Liver (tissue), 9 donors: ENCODE measurements around the gene DEGS2. TPM values are rescaled to one million over a fixed set of nuclear protein-coding genes. Genes with fewer than 3 reads are reported as not detected.

Experiments used
- DNase-seq: peaks from one replicate; pipeline ENCODE4 v3.0.0-alpha.2; 2017; ENCODE audit warnings: low spot score
- H3K27ac ChIP-seq, 2 donors: one replicate each; pipeline ENCODE4 v1.7.0; 2013; ENCODE audit warnings: inconsistent platforms in 2 of 2, low read length in 2 of 2, control low read depth in 1 of 2, low read depth in 1 of 2, mild to moderate bottlenecking in 1 of 2
- H3K27me3 ChIP-seq, 4 donors: one replicate each; pipeline versions ENCODE4 v1.6.1 to v1.7.0; 2013; ENCODE audit warnings: low read length in 3 of 4, inconsistent platforms in 1 of 4, mild to moderate bottlenecking in 1 of 4, moderate library complexity in 1 of 4; ENCODE audit not compliant: control insufficient read depth in 4 of 4, insufficient read depth in 4 of 4
- H3K36me3 ChIP-seq, 4 donors: one replicate each; pipeline versions ENCODE4 v1.6.1 to v1.7.0; 2013; ENCODE audit warnings: low read length in 3 of 4, mild to moderate bottlenecking in 3 of 4, low read depth in 1 of 4, moderate library complexity in 1 of 4; ENCODE audit not compliant: control insufficient read depth in 4 of 4, insufficient read depth in 3 of 4
- H3K4me1 ChIP-seq, 4 donors: one replicate each; pipeline versions ENCODE4 v1.6.1 to v1.7.0; 2013; ENCODE audit warnings: low read length in 3 of 4, mild to moderate bottlenecking in 3 of 4, moderate library complexity in 1 of 4; ENCODE audit not compliant: control insufficient read depth in 4 of 4, insufficient read depth in 4 of 4
- H3K4me3 ChIP-seq, 3 donors: one replicate each; pipeline versions ENCODE4 v1.6.1 to v1.7.0; 2013; ENCODE audit warnings: low read length in 3 of 3, control low read depth in 1 of 3, low read depth in 1 of 3, mild to moderate bottlenecking in 1 of 3
- H3K9ac ChIP-seq, 2 donors: one replicate each; pipeline ENCODE4 v1.7.0; 2013; ENCODE audit warnings: low read length in 2 of 2, mild to moderate bottlenecking in 2 of 2, moderate library complexity in 2 of 2, control low read depth in 1 of 2, low read depth in 1 of 2
- H3K9me3 ChIP-seq, 4 donors: one replicate each; pipeline versions ENCODE4 v1.6.1 to v1.7.0; 2013; ENCODE audit warnings: low read length in 3 of 4; ENCODE audit not compliant: control insufficient read depth in 4 of 4
- EGR1 ChIP-seq, 2 donors: IDR thresholded peaks; 2 replicates each; pipeline ENCODE4 v1.6.1; 2016 to 2018; ENCODE audit warnings: antibody characterized with exemption in 2 of 2, low read depth in 2 of 2
- GABPA ChIP-seq, 2 donors: IDR thresholded peaks in 1 of 2; conservative IDR thresholded peaks in 1 of 2; 2 replicates each; pipeline ENCODE4 v1.6.1; 2016; ENCODE audit warnings: antibody characterized with exemption in 2 of 2, mild to moderate bottlenecking in 1 of 2, moderate library complexity in 1 of 2
- HNF4A ChIP-seq, 2 donors: conservative IDR thresholded peaks; 2 replicates each; pipeline ENCODE4 v1.6.1; 2016; ENCODE audit warnings: antibody characterized with exemption in 2 of 2, mild to moderate bottlenecking in 2 of 2
- HNF4G ChIP-seq: IDR thresholded peaks from 2 replicates; pipeline ENCODE4 v1.6.1; 2016; ENCODE audit warnings: antibody characterized with exemption
- JUND ChIP-seq, 2 donors: IDR thresholded peaks; 2 replicates each; pipeline ENCODE4 v1.6.1; 2016; ENCODE audit warnings: antibody characterized with exemption in 2 of 2
- NR2F2 ChIP-seq: IDR thresholded peaks from 2 replicates; pipeline ENCODE4 v1.6.1; 2016; ENCODE audit warnings: antibody characterized with exemption
- RXRA ChIP-seq, 2 donors: IDR thresholded peaks; 2 replicates each; pipeline ENCODE4 v1.6.1; 2017 to 2018; ENCODE audit warnings: antibody characterized with exemption in 2 of 2, mild to moderate bottlenecking in 1 of 2
- SP1 ChIP-seq: IDR thresholded peaks from 2 replicates; pipeline ENCODE4 v1.6.1; 2018; ENCODE audit warnings: antibody characterized with exemption, mild to moderate bottlenecking
- YY1 ChIP-seq: IDR thresholded peaks from 2 replicates; pipeline ENCODE4 v1.6.1; 2016; ENCODE audit warnings: antibody characterized with exemption, mild to moderate bottlenecking
- WGBS: extraction: QIAGEN DNeasy Blood & Tissue Kit; methylation state at CpG from one replicate; pipeline ENCODE4 v1.1.7; 2013; 5-methylcytosine and 5-hydroxymethylcytosine counted together
- polyA plus RNA-seq, 2 donors: library from polyadenylated mRNA; stranded (reverse) in 1 of 2; unstranded in 1 of 2; fragments of 200-250 nt in 1 of 2; fragments of >200 nt in 1 of 2; fragmentation: Nextera tagmentation in 1 of 2; extraction: Ambion mirVana in 1 of 2; gene quantifications; one replicate each; pipeline versions ENCODE4 v1.2.1 to v1.2.3, GENCODE V29; 2013 to 2015
- total RNA-seq, 2 donors: library from RNA; depleted of rRNA; stranded (reverse); fragments of >200 nt; gene quantifications; one replicate each; pipeline ENCODE4 v1.2.3, GENCODE V29; 2014
- TF ChIP-seq, protein P1 (sequence below): IDR thresholded peaks from 2 replicates; pipeline ENCODE4 v1.6.1; 2016; ENCODE audit warnings: antibody characterized with exemption
- TF ChIP-seq, protein P2 (sequence below): fragments of 150-350 bp; IDR thresholded peaks from 2 replicates; pipeline ENCODE4 v1.5.1; 2017; ENCODE audit warnings: improper control_type of control experiment, low read depth, low read length; ENCODE audit not compliant: missing input control
- TF ChIP-seq, protein P3 (sequence below): IDR thresholded peaks from 2 replicates; pipeline ENCODE4 v1.6.1; 2016; ENCODE audit warnings: antibody characterized with exemption, mild to moderate bottlenecking
- TF ChIP-seq, protein P4 (sequence below): IDR thresholded peaks from 2 replicates; pipeline ENCODE4 v1.6.1; 2016; ENCODE audit warnings: antibody characterized with exemption
- donor health status: healthy.
- donor health status: healthy.
- donor health status: healthy.
- donor health status: healthy.
- donor health status: healthy.

Gene DEGS2
- total and polyA plus RNA-seq, 4 donors: 0.13 to 0.42 (median 0.27) TPM

DNA sequence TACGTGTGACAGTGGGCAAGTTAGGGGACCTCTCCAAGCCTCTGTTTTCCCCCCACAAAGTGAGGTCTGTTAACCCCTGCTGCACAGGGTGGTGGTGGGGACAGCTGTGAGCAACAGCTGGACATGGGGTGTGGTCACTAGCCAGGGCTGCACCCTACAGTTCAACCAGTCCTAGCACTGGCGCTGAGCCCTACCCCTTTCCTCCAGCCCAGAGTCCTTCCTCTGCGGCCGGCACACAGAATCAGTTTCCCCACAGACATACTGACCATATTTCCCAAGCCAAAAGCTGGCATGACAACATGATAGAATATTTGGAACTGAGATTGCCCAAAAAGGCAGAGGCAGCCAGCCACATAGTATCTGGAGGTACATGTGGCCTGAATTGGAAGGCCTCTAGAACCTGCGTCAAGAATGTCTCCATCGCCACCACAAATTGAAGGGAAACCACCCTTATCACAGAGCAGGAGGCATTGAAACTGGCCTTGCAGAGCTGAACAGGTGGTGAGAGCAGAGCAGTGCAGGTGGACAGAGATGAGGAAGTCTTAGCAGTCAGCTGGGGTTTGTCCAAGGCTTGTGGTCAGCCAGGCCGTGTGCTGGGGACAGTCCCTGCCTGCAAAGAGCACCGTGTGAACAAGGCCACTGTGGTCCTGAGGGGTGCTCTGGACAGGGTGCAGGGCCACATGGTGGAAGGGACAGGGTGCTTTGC lies 21.2 kb downstream of the DEGS2 start (continued):
- TF ChIP-seq GABPA (IDR thresholded peaks at IDR 0.05 in 1 of 2, conservative IDR thresholded peaks at IDR 0.05 in 1 of 2): no peak
- TF ChIP-seq SP1: no peak
- TF ChIP-seq JUND (IDR thresholded peaks at IDR 0.05): no peak
- TF ChIP-seq, protein P1, sequence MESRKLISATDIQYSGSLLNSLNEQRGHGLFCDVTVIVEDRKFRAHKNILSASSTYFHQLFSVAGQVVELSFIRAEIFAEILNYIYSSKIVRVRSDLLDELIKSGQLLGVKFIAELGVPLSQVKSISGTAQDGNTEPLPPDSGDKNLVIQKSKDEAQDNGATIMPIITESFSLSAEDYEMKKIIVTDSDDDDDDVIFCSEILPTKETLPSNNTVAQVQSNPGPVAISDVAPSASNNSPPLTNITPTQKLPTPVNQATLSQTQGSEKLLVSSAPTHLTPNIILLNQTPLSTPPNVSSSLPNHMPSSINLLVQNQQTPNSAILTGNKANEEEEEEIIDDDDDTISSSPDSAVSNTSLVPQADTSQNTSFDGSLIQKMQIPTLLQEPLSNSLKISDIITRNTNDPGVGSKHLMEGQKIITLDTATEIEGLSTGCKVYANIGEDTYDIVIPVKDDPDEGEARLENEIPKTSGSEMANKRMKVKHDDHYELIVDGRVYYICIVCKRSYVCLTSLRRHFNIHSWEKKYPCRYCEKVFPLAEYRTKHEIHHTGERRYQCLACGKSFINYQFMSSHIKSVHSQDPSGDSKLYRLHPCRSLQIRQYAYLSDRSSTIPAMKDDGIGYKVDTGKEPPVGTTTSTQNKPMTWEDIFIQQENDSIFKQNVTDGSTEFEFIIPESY: no peak

DNA sequence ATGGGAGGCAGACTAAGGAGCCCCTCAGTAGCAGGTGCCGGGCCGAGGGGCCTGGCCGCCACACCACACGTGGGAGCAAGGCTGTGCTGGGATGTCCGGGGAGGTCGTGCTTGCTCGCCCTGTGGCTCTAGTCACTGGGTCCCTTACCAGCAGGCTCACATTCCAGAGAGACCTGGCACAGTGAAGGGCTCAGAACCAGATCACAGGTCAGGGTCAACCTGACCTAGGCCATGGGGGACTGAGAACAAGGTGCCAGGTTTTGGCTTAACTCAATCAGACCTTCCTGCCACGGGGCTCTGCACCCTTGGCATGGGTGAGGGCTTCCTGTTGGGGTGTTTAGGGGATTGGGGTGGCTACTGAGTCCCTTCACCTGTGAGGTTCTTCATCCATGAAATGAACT lies 22.3 kb downstream of the DEGS2 start:
- Histone ChIP-seq H3K4me3 (no peak overlapping the region), H3K9ac (no peak overlapping the region), H3K4me1 (peaks cover 0 to 2% (median 0%) of the 10 kb centered on the region in 4 donors), H3K27ac (no peak overlapping the region), H3K27me3 (no peaks in the 10 kb centered on the region), H3K9me3 (no peaks in the 10 kb centered on the region), H3K36me3 (peaks cover 10 to 37% (median 17%) of the 10 kb centered on the region in 4 donors)
- no peak for DNase-seq
- 95% methylated on average over 8 of the region's 8 CpGs for WGBS
- no peak for TF ChIP-seq HNF4A (conservative IDR thresholded peaks at IDR 0.05)
- TF ChIP-seq, protein P1: no peak
- no peak for TF ChIP-seq RXRA (IDR thresholded peaks at IDR 0.05)
- TF ChIP-seq JUND (IDR thresholded peaks at IDR 0.05): no peak
- no peak for TF ChIP-seq YY1
- TF ChIP-seq, protein P2, sequence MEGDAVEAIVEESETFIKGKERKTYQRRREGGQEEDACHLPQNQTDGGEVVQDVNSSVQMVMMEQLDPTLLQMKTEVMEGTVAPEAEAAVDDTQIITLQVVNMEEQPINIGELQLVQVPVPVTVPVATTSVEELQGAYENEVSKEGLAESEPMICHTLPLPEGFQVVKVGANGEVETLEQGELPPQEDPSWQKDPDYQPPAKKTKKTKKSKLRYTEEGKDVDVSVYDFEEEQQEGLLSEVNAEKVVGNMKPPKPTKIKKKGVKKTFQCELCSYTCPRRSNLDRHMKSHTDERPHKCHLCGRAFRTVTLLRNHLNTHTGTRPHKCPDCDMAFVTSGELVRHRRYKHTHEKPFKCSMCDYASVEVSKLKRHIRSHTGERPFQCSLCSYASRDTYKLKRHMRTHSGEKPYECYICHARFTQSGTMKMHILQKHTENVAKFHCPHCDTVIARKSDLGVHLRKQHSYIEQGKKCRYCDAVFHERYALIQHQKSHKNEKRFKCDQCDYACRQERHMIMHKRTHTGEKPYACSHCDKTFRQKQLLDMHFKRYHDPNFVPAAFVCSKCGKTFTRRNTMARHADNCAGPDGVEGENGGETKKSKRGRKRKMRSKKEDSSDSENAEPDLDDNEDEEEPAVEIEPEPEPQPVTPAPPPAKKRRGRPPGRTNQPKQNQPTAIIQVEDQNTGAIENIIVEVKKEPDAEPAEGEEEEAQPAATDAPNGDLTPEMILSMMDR: no peak
- TF ChIP-seq EGR1 (IDR thresholded peaks at IDR 0.05; ENCODE audit: low read depth in 2 of 2): no peak
- TF ChIP-seq GABPA (IDR thresholded peaks at IDR 0.05 in 1 of 2, conservative IDR thresholded peaks at IDR 0.05 in 1 of 2): no peak
- TF ChIP-seq HNF4G: no peak
- TF ChIP-seq, protein P3, sequence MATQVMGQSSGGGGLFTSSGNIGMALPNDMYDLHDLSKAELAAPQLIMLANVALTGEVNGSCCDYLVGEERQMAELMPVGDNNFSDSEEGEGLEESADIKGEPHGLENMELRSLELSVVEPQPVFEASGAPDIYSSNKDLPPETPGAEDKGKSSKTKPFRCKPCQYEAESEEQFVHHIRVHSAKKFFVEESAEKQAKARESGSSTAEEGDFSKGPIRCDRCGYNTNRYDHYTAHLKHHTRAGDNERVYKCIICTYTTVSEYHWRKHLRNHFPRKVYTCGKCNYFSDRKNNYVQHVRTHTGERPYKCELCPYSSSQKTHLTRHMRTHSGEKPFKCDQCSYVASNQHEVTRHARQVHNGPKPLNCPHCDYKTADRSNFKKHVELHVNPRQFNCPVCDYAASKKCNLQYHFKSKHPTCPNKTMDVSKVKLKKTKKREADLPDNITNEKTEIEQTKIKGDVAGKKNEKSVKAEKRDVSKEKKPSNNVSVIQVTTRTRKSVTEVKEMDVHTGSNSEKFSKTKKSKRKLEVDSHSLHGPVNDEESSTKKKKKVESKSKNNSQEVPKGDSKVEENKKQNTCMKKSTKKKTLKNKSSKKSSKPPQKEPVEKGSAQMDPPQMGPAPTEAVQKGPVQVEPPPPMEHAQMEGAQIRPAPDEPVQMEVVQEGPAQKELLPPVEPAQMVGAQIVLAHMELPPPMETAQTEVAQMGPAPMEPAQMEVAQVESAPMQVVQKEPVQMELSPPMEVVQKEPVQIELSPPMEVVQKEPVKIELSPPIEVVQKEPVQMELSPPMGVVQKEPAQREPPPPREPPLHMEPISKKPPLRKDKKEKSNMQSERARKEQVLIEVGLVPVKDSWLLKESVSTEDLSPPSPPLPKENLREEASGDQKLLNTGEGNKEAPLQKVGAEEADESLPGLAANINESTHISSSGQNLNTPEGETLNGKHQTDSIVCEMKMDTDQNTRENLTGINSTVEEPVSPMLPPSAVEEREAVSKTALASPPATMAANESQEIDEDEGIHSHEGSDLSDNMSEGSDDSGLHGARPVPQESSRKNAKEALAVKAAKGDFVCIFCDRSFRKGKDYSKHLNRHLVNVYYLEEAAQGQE: no peak
- TF ChIP-seq NR2F2: no peak
- TF ChIP-seq, protein P4, sequence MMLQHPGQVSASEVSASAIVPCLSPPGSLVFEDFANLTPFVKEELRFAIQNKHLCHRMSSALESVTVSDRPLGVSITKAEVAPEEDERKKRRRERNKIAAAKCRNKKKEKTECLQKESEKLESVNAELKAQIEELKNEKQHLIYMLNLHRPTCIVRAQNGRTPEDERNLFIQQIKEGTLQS: no peak
